ENCODE measurements around the gene MAD2L2. TPM values are rescaled to one million over a fixed set of nuclear protein-coding genes. Genes with fewer than 3 reads are reported as not detected.

Gene MAD2L2
- total RNA-seq, 1 donor = 30.7 TPM

GRCh38 chr1:11693024-11693590 lies 12.2 kb upstream of the MAD2L2 start:
- H3K4me3 ChIP-seq (ENCODE audit: low read depth, low read length) = no peak overlapping the region
- no peak for TF ChIP-seq CTCF (IDR thresholded peaks at IDR 0.05; ENCODE audit: insufficient read depth, low read depth, low read length)
- peak; percentile 28 for DNase-seq (ENCODE audit: low read depth)

GRCh38 chr1:11691928-11692711 lies 11.2 kb upstream of the MAD2L2 start:
- no peak for TF ChIP-seq CTCF (IDR thresholded peaks at IDR 0.05; ENCODE audit: insufficient read depth, low read depth, low read length)
- no peak for DNase-seq (ENCODE audit: low read depth)
- no peak overlapping the region for H3K4me3 ChIP-seq (ENCODE audit: low read depth, low read length)

- no peak for DNase-seq (ENCODE audit: low read depth)
- no peak for TF ChIP-seq CTCF (IDR thresholded peaks at IDR 0.05; ENCODE audit: insufficient read depth, low read depth, low read length)
- H3K4me3 ChIP-seq (ENCODE audit: low read depth, low read length) = no peak within 1 kb of the TSS
These were observed 10.5 kb upstream of the MAD2L2 start, which contains the start of gene DRAXIN for GRCh38 chr1:11691302-11691914. Gene DRAXIN, plus strand, starts transcription at chr1:11691710. Its CDS starts 14,549 bp downstream, at chr1:11706259.

GRCh38 chr1:11690397-11691301 lies 9.7 kb upstream of the MAD2L2 start:
- DNase-seq (ENCODE audit: low read depth) = no peak
- H3K4me3 ChIP-seq (ENCODE audit: low read depth, low read length) = no peak overlapping the region
- TF ChIP-seq CTCF (IDR thresholded peaks at IDR 0.05; ENCODE audit: insufficient read depth, low read depth, low read length) = no peak

- no peak overlapping the region for H3K4me3 ChIP-seq (ENCODE audit: low read depth, low read length)
- TF ChIP-seq CTCF (IDR thresholded peaks at IDR 0.05; ENCODE audit: insufficient read depth, low read depth, low read length) = no peak
- no peak for DNase-seq (ENCODE audit: low read depth)
These were observed 7.6 kb upstream of the MAD2L2 start for GRCh38 chr1:11688506-11688905.

GRCh38 chr1:11685210-11685752 lies 4.3 kb upstream of the MAD2L2 start:
- H3K4me3 ChIP-seq (ENCODE audit: low read depth, low read length) = no peak overlapping the region
- TF ChIP-seq CTCF (IDR thresholded peaks at IDR 0.05; ENCODE audit: insufficient read depth, low read depth, low read length) = no peak

More at GRCh38 chr1:11685210-11685752, 4.3 kb upstream of the MAD2L2 start:
- DNase-seq (ENCODE audit: low read depth) = no peak

Data from fibroblast of villous mesenchyme (primary cell).